Right cardiac atrium (tissue), 5 donors: ENCODE measurements around the gene SLC27A2. TPM values are rescaled to one million over a fixed set of nuclear protein-coding genes. Genes with fewer than 3 reads are reported as not detected.

Experiments used
- ATAC-seq, 2 donors: fragments of 200-7000 bp; cut with Tn5 transposase; one replicate each; pipeline versions ENCODE4 v1.8.0 to v1.9.1; 2020; ENCODE audit warnings: moderate library complexity in 2 of 2, mild to moderate bottlenecking in 1 of 2
- DNase-seq, 3 donors: peaks; one replicate each; pipeline ENCODE4 v3.0.0-alpha.2; 2020
- H3K27ac ChIP-seq: one replicate; pipeline ENCODE4 v1.5.1; 2013; ENCODE audit warnings: mild to moderate bottlenecking, low read length, control low read depth, moderate library complexity
- H3K27me3 ChIP-seq: one replicate; pipeline ENCODE4 v1.6.1; 2013; ENCODE audit not compliant: control insufficient read depth, insufficient read depth
- H3K4me1 ChIP-seq: one replicate; pipeline ENCODE4 v1.6.1; 2013; ENCODE audit warnings: low read length; ENCODE audit not compliant: control insufficient read depth, insufficient read depth
- H3K4me3 ChIP-seq: one replicate; pipeline ENCODE4 v1.5.1; 2013; ENCODE audit warnings: low read length, control low read depth
- H3K9me3 ChIP-seq: one replicate; pipeline ENCODE4 v1.6.1; 2013; ENCODE audit warnings: low read length; ENCODE audit not compliant: control insufficient read depth
- WGBS: extraction: QIAGEN DNeasy Blood & Tissue Kit; methylation state at CpG from one replicate; pipeline ENCODE4 v1.1.7; 2013; 5-methylcytosine and 5-hydroxymethylcytosine counted together
- intact Hi-C, 4 donors: fragments of 100-400 bp; cut with DNase I; formaldehyde crosslinking; loops; one replicate each; pipeline versions ENCODE4 v1.11.0 to v1.14.0; 2022 to 2023
- polyA plus RNA-seq: library from polyadenylated mRNA; stranded (reverse); fragments of 200-250 nt; gene quantifications from one replicate; pipeline ENCODE4 v1.2.3, GENCODE V29; 2013
- total RNA-seq, 4 donors: library from RNA; stranded (reverse); fragmentation: NEBNext Ultra II Directional; extraction: Animal tissue kit (Norgen Biotek cat#: 25700); gene quantifications; one replicate each; pipeline ENCODE4 v1.2.1, GENCODE V29; 2021
- donor health status: healthy with polysubstance abuse.
- donor health status: DM: no; HTN: yes; CAD: no.
- donor health status: DM: no; HTN: no; CAD: no.
- donor health status: DM: no; HTN: yes; CAD: no; lungs with severe emphysema.
- donor health status: DM: yes; HTN: yes; CAD: no.

Gene SLC27A2
- total and polyA plus RNA-seq, 5 donors = 0.11 to 0.14 TPM; not detected in 3

- no peak for DNase-seq
- no peaks in the 10 kb centered on the region for H3K4me1 ChIP-seq
- no peak for ATAC-seq
- WGBS = 85% methylated on average over 1 of the region's 1 CpG
- intact Hi-C loops = no loop called here
- no peak overlapping the region for H3K27ac ChIP-seq
- H3K9me3 ChIP-seq = no peaks in the 10 kb centered on the region
- H3K27me3 ChIP-seq = no peaks in the 10 kb centered on the region
- H3K4me3 ChIP-seq = no peak overlapping the region
These were observed 43.1 kb downstream of the SLC27A2 start for GRCh38 chr15:50225057-50225456.

- intact Hi-C loops = no loop called here
- Histone ChIP-seq H3K9me3 (no peaks in the 10 kb centered on the region), H3K27me3 (no peaks in the 10 kb centered on the region), H3K27ac (no peak overlapping the region), H3K4me3 (no peak overlapping the region), H3K4me1 (no peaks in the 10 kb centered on the region)
- WGBS = 96% methylated on average over 3 of the region's 3 CpGs
- DNase-seq (no peak), ATAC-seq (no peak)
These were observed 43.9 kb downstream of the SLC27A2 start for GRCh38 chr15:50225938-50226337.

- no peak for ATAC-seq
- Histone ChIP-seq H3K9me3 (no peaks in the 10 kb centered on the region), H3K4me1 (no peaks in the 10 kb centered on the region), H3K27me3 (no peaks in the 10 kb centered on the region), H3K27ac (no peak overlapping the region), H3K4me3 (no peak overlapping the region)
- no peak for DNase-seq
- 68% methylated on average over 5 of the region's 5 CpGs for WGBS
- intact Hi-C loops = no loop called here
These were observed 45.1 kb downstream of the SLC27A2 start for GRCh38 chr15:50227076-50227475.

- intact Hi-C loops = no loop called here
- Histone ChIP-seq H3K9me3 (no peaks in the 10 kb centered on the region), H3K27ac (no peak overlapping the region), H3K4me1 (no peaks in the 10 kb centered on the region), H3K4me3 (no peak overlapping the region), H3K27me3 (no peaks in the 10 kb centered on the region)
- DNase-seq = no peak
- 94% methylated on average over 3 of the region's 3 CpGs for WGBS
- no peak for ATAC-seq
These were observed 46.9 kb downstream of the SLC27A2 start for GRCh38 chr15:50228866-50229265.

GRCh38 chr15:50229336-50229735, 47.3 kb downstream of the SLC27A2 start:
- no peak for DNase-seq
- ATAC-seq = no peak
- WGBS = 59% methylated on average over 3 of the region's 3 CpGs
- Histone ChIP-seq H3K27me3 (no peaks in the 10 kb centered on the region), H3K9me3 (no peaks in the 10 kb centered on the region), H3K27ac (no peak overlapping the region), H3K4me1 (no peaks in the 10 kb centered on the region), H3K4me3 (no peak overlapping the region)
- intact Hi-C loops = no loop called here

GRCh38 chr15:50231761-50232160, 49.8 kb downstream of the SLC27A2 start:
- H3K4me3 ChIP-seq = no peak overlapping the region
- H3K27ac ChIP-seq = no peak overlapping the region
- DNase-seq = no peak
- H3K4me1 ChIP-seq = no peaks in the 10 kb centered on the region
- H3K27me3 ChIP-seq = no peaks in the 10 kb centered on the region
- ATAC-seq = no peak
- H3K9me3 ChIP-seq = no peaks in the 10 kb centered on the region
- intact Hi-C loops = no loop called here

GRCh38 chr15:50232791-50233190, 50.8 kb downstream of the SLC27A2 start:
- Histone ChIP-seq H3K27me3 (no peaks in the 10 kb centered on the region), H3K9me3 (no peaks in the 10 kb centered on the region), H3K4me3 (no peak overlapping the region), H3K4me1 (no peaks in the 10 kb centered on the region), H3K27ac (no peak overlapping the region)
- no peak for ATAC-seq
- no peak for DNase-seq
- intact Hi-C loops = no loop called here
- WGBS = 89% methylated on average over 2 of the region's 2 CpGs

GRCh38 chr15:50233192-50233736, 51.3 kb downstream of the SLC27A2 start:
- H3K9me3 ChIP-seq = no peaks in the 10 kb centered on the region
- intact Hi-C loops = no loop called here
- H3K4me1 ChIP-seq = no peaks in the 10 kb centered on the region
- ATAC-seq (no peak), DNase-seq (no peak)
- H3K4me3 ChIP-seq = no peak overlapping the region
- no peaks in the 10 kb centered on the region for H3K27me3 ChIP-seq
- no peak overlapping the region for H3K27ac ChIP-seq

- no peak overlapping the region for H3K27ac ChIP-seq
- ATAC-seq (no peak), DNase-seq (no peak)
- H3K4me1 ChIP-seq = no peaks in the 10 kb centered on the region
- H3K9me3 ChIP-seq = no peaks in the 10 kb centered on the region
- H3K27me3 ChIP-seq = no peaks in the 10 kb centered on the region
- intact Hi-C loops = no loop called here
- WGBS = 41% methylated on average over 2 of the region's 2 CpGs
- no peak overlapping the region for H3K4me3 ChIP-seq
These were observed 52.8 kb downstream of the SLC27A2 start for GRCh38 chr15:50234764-50235163.

- Histone ChIP-seq H3K27ac (no peak overlapping the region), H3K9me3 (no peaks in the 10 kb centered on the region), H3K4me3 (no peak overlapping the region), H3K4me1 (no peaks in the 10 kb centered on the region), H3K27me3 (no peaks in the 10 kb centered on the region)
- intact Hi-C loops = no loop called here
- no peak for ATAC-seq
- no peak for DNase-seq
- WGBS = 81% methylated on average over 1 of the region's 1 CpG
These were observed 53.8 kb downstream of the SLC27A2 start for GRCh38 chr15:50235794-50236193.

GRCh38 chr15:50236433-50236832, 54.4 kb downstream of the SLC27A2 start:
- no peak for ATAC-seq
- Histone ChIP-seq H3K4me3 (no peak overlapping the region), H3K4me1 (no peaks in the 10 kb centered on the region), H3K27me3 (no peaks in the 10 kb centered on the region), H3K9me3 (no peaks in the 10 kb centered on the region), H3K27ac (no peak overlapping the region)
- intact Hi-C loops = no loop called here
- 91% methylated on average over 9 of the region's 9 CpGs for WGBS
- no peak for DNase-seq

- intact Hi-C loops = no loop called here
- Histone ChIP-seq H3K9me3 (no peaks in the 10 kb centered on the region), H3K4me3 (no peak overlapping the region), H3K27me3 (no peaks in the 10 kb centered on the region), H3K27ac (no peak overlapping the region), H3K4me1 (no peaks in the 10 kb centered on the region)
- no peak for DNase-seq
- WGBS = 80% methylated on average over 2 of the region's 2 CpGs
- no peak for ATAC-seq
These were observed 56.3 kb downstream of the SLC27A2 start for GRCh38 chr15:50238255-50238654.
